DMS53 treated with DMSO at 0.1 percent for 48 hours (cell line): Measurements from ENCODE around the gene LRRK1.
"Not testable (repeated sequence)": the region's sequence is repeated elsewhere in the genome, so short reads cannot be mapped to it uniquely, and the experiment has no call there.

Source experiments
- DNase-seq: peaks from one replicate; lab custom pipeline; 2025; ENCODE audit not compliant: unreplicated experiment; lab: John Stamatoyannopoulos, UW

LRRK1 gene

GRCh38 chr15:101088788-101089578, 169.8 kb downstream of the LRRK1 start:
- peak; percentile 45 for DNase-seq

DNA sequence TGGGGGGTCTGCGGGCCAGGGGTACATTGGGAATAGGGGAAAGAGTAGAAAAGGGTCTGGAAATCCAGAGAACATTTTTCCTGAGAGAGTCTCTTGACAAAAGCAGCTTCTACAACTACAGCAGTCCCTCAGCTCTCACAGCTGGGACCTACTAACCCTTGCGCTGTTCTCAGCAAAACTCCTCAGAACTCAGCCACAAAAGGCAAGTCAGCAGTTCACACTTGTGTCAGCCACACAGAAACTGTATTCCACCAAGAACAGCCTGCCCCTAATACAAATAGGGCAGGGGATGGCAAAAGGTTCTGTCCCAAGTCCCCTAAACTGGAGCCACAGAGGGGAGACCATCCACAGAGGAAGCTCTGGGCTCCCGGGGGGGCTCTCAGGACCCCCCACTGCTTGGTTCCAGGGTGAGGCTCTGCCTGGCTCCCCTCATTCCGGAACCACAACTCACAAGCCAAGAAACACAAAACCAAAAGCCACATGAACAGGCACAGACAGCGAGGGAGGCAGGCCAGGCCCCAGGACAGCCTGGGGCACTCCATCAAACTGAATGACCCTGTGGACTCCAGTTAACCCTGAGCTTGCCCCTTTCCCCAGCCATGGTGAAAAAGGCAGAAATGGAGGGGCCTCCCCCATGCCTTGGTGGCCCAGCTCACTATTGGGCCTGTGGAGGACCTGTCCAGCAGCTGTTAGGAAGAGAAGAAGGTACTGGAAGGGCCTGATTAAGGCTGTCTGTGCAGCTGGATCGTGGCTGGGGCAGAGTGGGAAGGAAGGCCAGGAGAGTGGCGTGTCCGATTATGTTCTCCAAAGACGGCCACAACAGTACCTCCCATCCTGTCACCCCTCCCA, 170.6 kb downstream of the LRRK1 start:
- DNase-seq = no peak

DNA sequence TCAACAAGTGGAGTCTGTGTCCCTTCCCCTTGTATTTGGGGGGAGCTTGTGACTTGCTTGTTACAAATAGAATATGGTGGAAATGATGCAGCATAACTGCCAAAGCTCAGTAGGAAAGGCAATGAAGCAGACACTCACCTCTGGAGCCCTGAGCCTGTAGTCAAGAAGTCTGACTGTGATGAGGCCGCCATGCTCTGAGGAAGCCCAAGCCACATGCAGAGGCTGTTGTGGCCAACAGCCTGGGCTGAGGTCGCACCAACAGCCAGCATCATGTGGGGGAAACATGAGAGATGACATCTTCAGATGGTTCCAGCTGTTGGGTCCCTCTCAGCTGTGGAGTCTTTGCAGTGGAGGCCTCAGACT, 171.3 kb downstream of the LRRK1 start:
- no peak for DNase-seq

- no peak for DNase-seq
These were observed 172.2 kb downstream of the LRRK1 start for GRCh38 chr15:101091080-101092017.

GRCh38 chr15:101092156-101092866, 173.2 kb downstream of the LRRK1 start:
- DNase-seq = no peak

DNA sequence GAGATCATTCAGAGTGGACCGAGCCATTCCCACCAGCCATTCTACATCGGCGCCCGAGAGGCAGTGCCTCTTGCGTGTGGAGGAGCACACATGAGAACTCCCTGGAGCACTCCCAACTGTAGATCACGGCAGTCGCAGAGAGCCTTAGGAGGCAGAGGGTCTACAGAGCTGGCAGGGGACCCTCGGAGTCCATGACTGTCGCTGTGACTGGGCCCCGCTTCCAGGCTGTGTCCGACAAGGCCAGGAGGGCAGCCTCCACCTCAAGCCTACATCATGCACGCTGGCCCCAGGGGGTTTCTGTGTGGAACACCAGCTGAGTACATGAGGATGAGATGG, 173.7 kb downstream of the LRRK1 start:
- DNase-seq = no peak

- DNase-seq = no peak
These were observed 174.8 kb downstream of the LRRK1 start for GRCh38 chr15:101093958-101094357.

GRCh38 chr15:101095796-101096406, 176.7 kb downstream of the LRRK1 start:
- not testable (repeated sequence) for DNase-seq

DNA sequence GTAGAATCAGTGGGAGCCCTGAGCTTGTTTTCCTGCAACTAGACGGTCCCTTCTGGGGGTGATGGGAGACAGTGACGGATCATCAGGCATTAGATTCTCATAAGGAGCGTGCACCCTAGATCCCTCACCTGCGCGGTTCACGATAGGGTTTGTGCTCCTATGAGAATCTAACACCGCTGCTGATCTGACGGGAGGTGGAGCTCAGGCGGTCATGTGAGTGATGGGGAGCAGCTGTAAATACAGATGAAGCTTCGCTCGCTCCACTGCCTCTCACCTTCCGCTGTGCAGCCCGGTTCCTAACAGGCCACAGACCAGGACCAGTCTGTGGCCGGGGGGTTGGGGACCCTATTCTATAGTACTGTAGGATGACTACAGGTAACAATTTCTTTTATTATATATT, 178.0 kb downstream of the LRRK1 start:
- no peak for DNase-seq

DNA sequence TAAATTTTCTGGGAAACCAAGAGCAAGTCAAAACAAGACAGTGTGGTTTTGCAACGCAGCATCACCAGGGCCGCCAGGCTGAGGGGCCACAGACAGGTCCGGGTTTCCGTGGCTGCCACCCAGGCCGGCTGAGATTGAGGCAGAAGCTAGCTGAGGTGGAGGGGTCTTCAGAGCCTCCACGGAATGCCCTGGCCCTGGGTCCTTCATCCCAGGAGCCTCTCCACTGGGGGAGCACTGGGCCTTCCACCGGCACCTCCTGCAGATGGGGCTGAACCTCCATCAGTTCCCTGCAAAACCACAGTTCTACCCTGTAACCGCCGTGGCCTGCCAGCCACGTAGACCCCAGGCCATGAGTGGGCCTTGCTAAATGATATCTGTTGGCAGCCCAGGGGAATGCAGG, 180.0 kb downstream of the LRRK1 start:
- DNase-seq = no peak

GRCh38 chr15:101100118-101100517, 181.0 kb downstream of the LRRK1 start:
- no peak for DNase-seq

- no peak for DNase-seq
These were observed 181.7 kb downstream of the LRRK1 start for GRCh38 chr15:101100593-101101442.

DNA sequence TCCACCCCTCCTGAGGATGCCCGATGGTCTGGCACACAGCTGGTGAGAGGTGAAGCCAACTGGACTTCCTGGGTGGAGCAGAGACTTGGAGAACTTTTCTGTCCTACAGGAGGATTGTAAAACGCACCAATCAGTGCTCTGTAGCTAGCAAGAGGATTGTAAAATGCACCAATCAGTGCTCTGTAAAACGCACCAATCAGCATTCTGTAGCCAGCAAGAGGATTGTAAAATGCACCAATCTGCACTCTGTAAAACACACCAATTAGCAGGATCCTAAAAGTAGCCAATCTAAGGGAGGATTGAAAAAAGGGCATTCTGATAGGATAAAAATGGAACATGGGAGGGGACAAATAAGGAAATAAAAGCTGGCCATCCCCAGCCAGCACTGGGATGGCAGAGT, 182.5 kb downstream of the LRRK1 start:
- DNase-seq = no peak

DNA sequence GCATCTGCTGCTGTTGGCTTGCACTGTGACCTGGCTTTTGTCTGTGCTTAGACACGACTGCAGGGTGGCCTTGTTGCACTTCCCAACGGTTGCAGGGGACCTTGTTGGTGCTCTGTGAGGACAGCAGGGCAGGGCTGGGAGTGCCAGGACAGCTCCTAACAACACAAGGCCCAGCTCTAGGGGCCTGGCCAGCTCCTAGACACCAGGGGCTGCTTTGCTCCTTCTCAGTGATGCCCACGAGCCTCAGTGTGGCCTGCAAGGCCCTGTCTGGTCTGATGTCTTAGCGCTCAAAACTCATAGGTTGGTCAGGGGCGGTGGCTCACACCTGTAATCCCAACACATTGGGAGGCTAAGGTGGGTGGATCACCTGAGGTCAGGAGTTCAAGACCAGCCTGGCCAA, 183.6 kb downstream of the LRRK1 start:
- DNase-seq = no peak

GRCh38 chr15:101103598-101103997, 184.4 kb downstream of the LRRK1 start:
- no peak for DNase-seq

DNA sequence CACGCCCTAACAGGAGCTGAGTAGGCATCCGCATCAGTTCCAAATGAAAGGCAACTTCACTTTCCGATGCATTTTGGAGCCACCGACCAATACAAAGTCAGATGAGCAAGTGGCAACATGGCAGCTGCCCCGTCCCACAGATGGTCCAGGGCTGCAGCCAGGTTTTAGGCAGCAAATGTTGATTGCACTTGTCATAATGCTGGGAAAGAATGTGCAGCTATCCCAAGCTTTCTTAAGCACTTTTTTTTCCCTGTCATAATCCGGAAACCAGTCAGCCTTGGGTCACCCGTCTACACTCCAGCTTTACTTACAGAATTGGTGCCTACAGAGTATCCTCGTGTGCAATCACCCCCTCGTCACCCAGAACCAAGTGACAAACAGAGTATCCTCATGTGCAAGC, 185.0 kb downstream of the LRRK1 start:
- no peak for DNase-seq

DNA sequence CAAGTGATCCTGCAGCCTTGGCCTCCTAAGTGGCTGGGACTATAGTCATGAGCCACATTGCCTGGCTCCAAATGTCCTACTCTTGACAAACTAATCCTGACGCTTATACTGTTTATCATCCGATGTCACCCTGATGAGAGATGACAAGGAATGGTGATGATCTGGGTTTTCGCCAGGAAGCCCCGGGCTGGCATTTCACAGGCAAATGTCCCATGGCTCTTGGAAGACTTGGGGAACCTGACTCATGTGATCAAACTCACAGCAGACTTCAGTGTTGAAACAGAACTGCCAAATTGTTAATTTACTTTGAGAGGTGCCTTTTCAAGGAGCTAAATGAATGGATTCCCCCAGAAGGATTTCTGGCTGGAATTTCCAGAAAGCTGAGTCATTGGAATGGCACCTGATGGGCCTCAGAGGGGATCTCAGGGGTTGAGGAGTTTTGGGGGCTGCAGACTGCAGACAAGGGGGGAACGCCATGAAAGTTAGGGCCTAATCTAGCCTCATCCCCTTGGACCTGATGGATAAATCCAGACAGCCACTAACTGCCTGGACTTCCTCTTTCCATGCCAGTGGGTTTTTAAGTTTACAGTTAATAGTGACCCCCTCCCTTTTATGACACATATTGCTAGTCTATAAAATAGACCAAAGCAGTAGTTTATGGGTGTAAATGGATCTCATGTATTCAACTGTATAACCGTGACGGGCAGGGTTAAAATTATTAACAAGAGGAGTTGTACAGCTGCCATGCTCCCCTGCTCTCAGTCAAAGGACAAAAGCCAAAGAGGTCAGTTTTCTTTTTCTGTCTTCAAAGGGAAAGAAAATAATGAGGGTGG, 186.1 kb downstream of the LRRK1 start:
- DNase-seq = no peak

DNA sequence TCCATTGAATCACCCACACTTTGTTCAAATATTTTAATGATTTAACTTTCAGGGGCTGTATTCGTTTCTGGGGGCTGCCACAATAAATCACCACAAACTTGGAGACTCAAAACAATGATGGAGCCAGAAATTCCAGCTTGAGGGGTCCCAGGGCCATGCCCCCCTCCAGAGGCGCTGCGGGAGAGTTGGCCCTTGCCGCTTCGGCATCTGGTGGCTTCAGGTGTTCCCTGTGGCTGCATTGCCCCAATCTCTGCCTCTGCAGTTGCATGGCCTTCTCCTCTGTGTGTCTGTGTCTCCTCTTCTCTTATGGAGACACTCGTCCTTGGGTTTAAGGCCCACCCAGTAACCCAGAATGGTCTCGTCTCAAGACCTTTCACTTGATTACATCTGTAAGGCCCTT, 187.9 kb downstream of the LRRK1 start:
- DNase-seq = no peak
